GM21447 (cell line): ENCODE measurements around the gene SLC35G2.
"Not testable (repeated sequence)": the region's sequence is repeated elsewhere in the genome, so short reads cannot be mapped to it uniquely, and the experiment has no call there.

ENCODE experiments used
- ATAC-seq: cut with Tn5 transposase; IDR thresholded peaks from one replicate; pipeline ENCODE4 v1.9.1; 2021; ENCODE audit not compliant: unreplicated experiment

SLC35G2 gene

GRCh38 chr3:136818769-136819391 is at the start of gene SLC35G2:
Gene SLC35G2, plus strand, starts transcription at chr3:136819126. Its CDS starts 35,335 bp downstream, at chr3:136854461.
- ATAC-seq, result no peak

GRCh38 chr3:136772709-136773108 is 46.2 kb upstream of the SLC35G2 start:
- no peak for ATAC-seq

- ATAC-seq, result no peak
These were observed 40.1 kb upstream of the SLC35G2 start for GRCh38 chr3:136778865-136779264.

- ATAC-seq, result no peak
These were observed 38.2 kb upstream of the SLC35G2 start for GRCh38 chr3:136780741-136781140.

- no peak for ATAC-seq
These were observed 35.2 kb upstream of the SLC35G2 start for GRCh38 chr3:136783708-136784191.

- peak; percentile 86 for ATAC-seq
These were observed 31.6 kb upstream of the SLC35G2 start for GRCh38 chr3:136787349-136787748.

GRCh38 chr3:136788154-136788553 is 30.8 kb upstream of the SLC35G2 start:
- no peak for ATAC-seq

GRCh38 chr3:136789976-136790375 is 28.9 kb upstream of the SLC35G2 start:
- no peak for ATAC-seq

- no peak for ATAC-seq
These were observed 28.1 kb upstream of the SLC35G2 start for GRCh38 chr3:136790786-136791185.

- no peak for ATAC-seq
These were observed 26.2 kb upstream of the SLC35G2 start for GRCh38 chr3:136792556-136793330.

GRCh38 chr3:136801146-136801545 is 17.8 kb upstream of the SLC35G2 start:
- ATAC-seq, result not testable (repeated sequence)

GRCh38 chr3:136802481-136802996 is 16.4 kb upstream of the SLC35G2 start:
- no peak for ATAC-seq

- ATAC-seq, result no peak
These were observed 14.8 kb upstream of the SLC35G2 start for GRCh38 chr3:136804141-136804540.

GRCh38 chr3:136804813-136805212 is 14.1 kb upstream of the SLC35G2 start:
- ATAC-seq, result no peak

GRCh38 chr3:136805795-136806194 is 13.1 kb upstream of the SLC35G2 start:
- no peak for ATAC-seq

GRCh38 chr3:136811701-136812100 is 7.2 kb upstream of the SLC35G2 start:
- ATAC-seq, result no peak

GRCh38 chr3:136817448-136817847 is 1.5 kb upstream of the SLC35G2 start:
- ATAC-seq, result no peak

GRCh38 chr3:136818191-136818768 is 646 bp upstream of the SLC35G2 start:
- no peak for ATAC-seq

- ATAC-seq, result no peak
These were observed 435 bp downstream of the SLC35G2 start for GRCh38 chr3:136819392-136819730.

GRCh38 chr3:136819731-136820679 is 1.1 kb downstream of the SLC35G2 start:
- ATAC-seq, result no peak

GRCh38 chr3:136831461-136831860 is 12.5 kb downstream of the SLC35G2 start:
- ATAC-seq, result no peak
